GM04504 (cell line): ENCODE measurements around the gene AHRR.
"Not testable (repeated sequence)": the region's sequence is repeated elsewhere in the genome, so short reads cannot be mapped to it uniquely, and the experiment has no call there.

ENCODE experiments used
- DNase-seq: peaks from one replicate; pipeline ENCODE4 v3.0.0-alpha.2; 2012; ENCODE audit warnings: low read depth

The AHRR gene

GRCh38 chr5:305459-305858 lies 16.1 kb upstream of the AHRR start:
- no peak for DNase-seq

- DNase-seq, result no peak
Measured at GRCh38 chr5:306011-306805, 15.3 kb upstream of the AHRR start.

GRCh38 chr5:307306-307705 lies 14.2 kb upstream of the AHRR start:
- no peak for DNase-seq

GRCh38 chr5:307794-308579 lies 13.5 kb upstream of the AHRR start:
- DNase-seq, result no peak

- DNase-seq, result no peak
Measured at GRCh38 chr5:308672-309271, 12.7 kb upstream of the AHRR start.

GRCh38 chr5:309831-310230 lies 11.7 kb upstream of the AHRR start:
- not testable (repeated sequence) for DNase-seq

GRCh38 chr5:310516-310915 lies 11.0 kb upstream of the AHRR start:
- DNase-seq, result no peak

GRCh38 chr5:310941-311434 lies 10.5 kb upstream of the AHRR start:
- DNase-seq, result no peak

- DNase-seq, result no peak
Measured at GRCh38 chr5:311963-312362, 9.6 kb upstream of the AHRR start.

- DNase-seq, result no peak
Measured at GRCh38 chr5:312845-313244, 8.7 kb upstream of the AHRR start.

- no peak for DNase-seq
Measured at GRCh38 chr5:313265-313664, 8.2 kb upstream of the AHRR start.

- no peak for DNase-seq
Measured at GRCh38 chr5:313806-314376, 7.6 kb upstream of the AHRR start.

GRCh38 chr5:314676-315487 lies 6.6 kb upstream of the AHRR start:
- no peak for DNase-seq

- no peak for DNase-seq
Measured at GRCh38 chr5:315488-316209, 5.9 kb upstream of the AHRR start.

GRCh38 chr5:316210-317085 lies 5.1 kb upstream of the AHRR start:
- DNase-seq, result no peak

- DNase-seq, result peak; percentile 65
Measured at GRCh38 chr5:317086-317811, 4.3 kb upstream of the AHRR start.

- DNase-seq, result peak; percentile 51
Measured at GRCh38 chr5:318341-318897, 3.1 kb upstream of the AHRR start.

- DNase-seq, result no peak
Measured at GRCh38 chr5:318931-319601, 2.4 kb upstream of the AHRR start.
